ENCODE measurements around the gene ZFAND3. TPM values are rescaled to one million over a fixed set of nuclear protein-coding genes. Genes with fewer than 3 reads are reported as not detected.

The ZFAND3 gene
- polyA plus RNA-seq, 1 donor from 2014 or later, result 19.7 TPM

DNA sequence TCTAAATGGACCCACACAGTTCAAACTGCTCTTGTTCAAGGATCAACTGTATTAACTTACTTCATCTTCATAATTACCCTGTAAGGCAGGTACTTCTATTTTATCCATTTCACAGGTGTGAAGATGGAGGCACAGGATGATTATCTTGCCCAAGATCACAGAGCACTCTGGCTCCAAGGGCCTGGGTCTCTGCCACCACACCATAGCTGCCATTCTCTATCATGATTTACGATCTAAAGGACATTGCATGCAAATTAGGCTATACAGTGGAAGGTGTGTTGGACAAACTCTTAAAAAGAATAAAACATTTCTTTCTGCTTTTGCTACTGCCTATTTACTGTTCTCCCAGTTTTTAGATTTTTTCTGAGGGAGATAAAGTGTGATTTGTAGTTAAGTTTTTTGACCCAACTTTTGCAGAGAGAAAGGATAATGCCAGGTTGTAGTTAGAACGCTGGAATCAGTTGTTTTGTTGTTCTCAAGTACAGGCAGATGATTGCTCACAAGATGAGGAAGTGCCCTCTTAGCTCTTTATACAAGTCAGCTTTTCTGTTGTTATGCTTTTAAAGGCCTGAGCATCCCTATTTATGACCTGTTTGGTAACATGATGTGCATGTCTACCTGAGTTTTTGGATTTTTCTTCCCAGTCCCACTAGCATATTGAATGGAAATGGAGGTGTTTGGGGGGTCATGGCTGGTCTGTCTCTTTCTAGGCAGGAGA lies 247.9 kb downstream of the ZFAND3 start:
- TF ChIP-seq RAD21 (conservative IDR thresholded peaks at IDR 0.05) (no peak), EP300 (conservative IDR thresholded peaks at IDR 0.05; ENCODE audit: poor library complexity, severe bottlenecking) (no peak), POLR2AphosphoS5 (IDR thresholded peaks at IDR 0.05) (no peak), MXI1 (conservative IDR thresholded peaks at IDR 0.05; ENCODE audit: poor library complexity, severe bottlenecking) (no peak), EZH2 (IDR thresholded peaks at IDR 0.05; ENCODE audit: borderline replicate concordance, insufficient read depth, low read length, poor library complexity, severe bottlenecking) (no peak), TAF1 (IDR thresholded peaks at IDR 0.05; ENCODE audit: low read depth) (no peak), SMC3 (conservative IDR thresholded peaks at IDR 0.05; ENCODE audit: poor library complexity) (no peak)
- TF ChIP-seq, protein P1, sequence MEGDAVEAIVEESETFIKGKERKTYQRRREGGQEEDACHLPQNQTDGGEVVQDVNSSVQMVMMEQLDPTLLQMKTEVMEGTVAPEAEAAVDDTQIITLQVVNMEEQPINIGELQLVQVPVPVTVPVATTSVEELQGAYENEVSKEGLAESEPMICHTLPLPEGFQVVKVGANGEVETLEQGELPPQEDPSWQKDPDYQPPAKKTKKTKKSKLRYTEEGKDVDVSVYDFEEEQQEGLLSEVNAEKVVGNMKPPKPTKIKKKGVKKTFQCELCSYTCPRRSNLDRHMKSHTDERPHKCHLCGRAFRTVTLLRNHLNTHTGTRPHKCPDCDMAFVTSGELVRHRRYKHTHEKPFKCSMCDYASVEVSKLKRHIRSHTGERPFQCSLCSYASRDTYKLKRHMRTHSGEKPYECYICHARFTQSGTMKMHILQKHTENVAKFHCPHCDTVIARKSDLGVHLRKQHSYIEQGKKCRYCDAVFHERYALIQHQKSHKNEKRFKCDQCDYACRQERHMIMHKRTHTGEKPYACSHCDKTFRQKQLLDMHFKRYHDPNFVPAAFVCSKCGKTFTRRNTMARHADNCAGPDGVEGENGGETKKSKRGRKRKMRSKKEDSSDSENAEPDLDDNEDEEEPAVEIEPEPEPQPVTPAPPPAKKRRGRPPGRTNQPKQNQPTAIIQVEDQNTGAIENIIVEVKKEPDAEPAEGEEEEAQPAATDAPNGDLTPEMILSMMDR (IDR thresholded peaks at IDR 0.05; ENCODE audit: poor library complexity, severe bottlenecking), result no peak
- TF ChIP-seq, protein P2, sequence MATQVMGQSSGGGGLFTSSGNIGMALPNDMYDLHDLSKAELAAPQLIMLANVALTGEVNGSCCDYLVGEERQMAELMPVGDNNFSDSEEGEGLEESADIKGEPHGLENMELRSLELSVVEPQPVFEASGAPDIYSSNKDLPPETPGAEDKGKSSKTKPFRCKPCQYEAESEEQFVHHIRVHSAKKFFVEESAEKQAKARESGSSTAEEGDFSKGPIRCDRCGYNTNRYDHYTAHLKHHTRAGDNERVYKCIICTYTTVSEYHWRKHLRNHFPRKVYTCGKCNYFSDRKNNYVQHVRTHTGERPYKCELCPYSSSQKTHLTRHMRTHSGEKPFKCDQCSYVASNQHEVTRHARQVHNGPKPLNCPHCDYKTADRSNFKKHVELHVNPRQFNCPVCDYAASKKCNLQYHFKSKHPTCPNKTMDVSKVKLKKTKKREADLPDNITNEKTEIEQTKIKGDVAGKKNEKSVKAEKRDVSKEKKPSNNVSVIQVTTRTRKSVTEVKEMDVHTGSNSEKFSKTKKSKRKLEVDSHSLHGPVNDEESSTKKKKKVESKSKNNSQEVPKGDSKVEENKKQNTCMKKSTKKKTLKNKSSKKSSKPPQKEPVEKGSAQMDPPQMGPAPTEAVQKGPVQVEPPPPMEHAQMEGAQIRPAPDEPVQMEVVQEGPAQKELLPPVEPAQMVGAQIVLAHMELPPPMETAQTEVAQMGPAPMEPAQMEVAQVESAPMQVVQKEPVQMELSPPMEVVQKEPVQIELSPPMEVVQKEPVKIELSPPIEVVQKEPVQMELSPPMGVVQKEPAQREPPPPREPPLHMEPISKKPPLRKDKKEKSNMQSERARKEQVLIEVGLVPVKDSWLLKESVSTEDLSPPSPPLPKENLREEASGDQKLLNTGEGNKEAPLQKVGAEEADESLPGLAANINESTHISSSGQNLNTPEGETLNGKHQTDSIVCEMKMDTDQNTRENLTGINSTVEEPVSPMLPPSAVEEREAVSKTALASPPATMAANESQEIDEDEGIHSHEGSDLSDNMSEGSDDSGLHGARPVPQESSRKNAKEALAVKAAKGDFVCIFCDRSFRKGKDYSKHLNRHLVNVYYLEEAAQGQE (IDR thresholded peaks at IDR 0.05; ENCODE audit: borderline replicate concordance), result no peak
- H3K4me3 ChIP-seq (ENCODE audit: low read length), result no peak overlapping the region
- no peaks in the 10 kb centered on the region for H3F3A ChIP-seq (ENCODE audit: insufficient read depth, low read length, poor library complexity, severe bottlenecking)
- no peak overlapping the region for H3K9ac ChIP-seq (ENCODE audit: low read length)
- no peaks in the 10 kb centered on the region for H3K9me2 ChIP-seq (ENCODE audit: insufficient read depth, low read length)
- no peak overlapping the region for H3K4me2 ChIP-seq (ENCODE audit: low read length)
- no peak overlapping the region for H3K27ac ChIP-seq (ENCODE audit: low read length)
- no peaks in the 10 kb centered on the region for H4K20me1 ChIP-seq (ENCODE audit: insufficient read depth)
- H3K27me3 ChIP-seq (ENCODE audit: insufficient read depth, low read depth, low read length), result no peaks in the 10 kb centered on the region
- H3K36me3 ChIP-seq (ENCODE audit: insufficient read depth, low read length), result no peaks in the 10 kb centered on the region
- peaks cover 14% of the 10 kb centered on the region for H3K79me2 ChIP-seq (replicated peaks; ENCODE audit: insufficient read depth, low read length)
- no peak overlapping the region for H2AFZ ChIP-seq (ENCODE audit: low read depth, low read length)
- H3K9me3 ChIP-seq (ENCODE audit: low read length), result no peaks in the 10 kb centered on the region

DNA sequence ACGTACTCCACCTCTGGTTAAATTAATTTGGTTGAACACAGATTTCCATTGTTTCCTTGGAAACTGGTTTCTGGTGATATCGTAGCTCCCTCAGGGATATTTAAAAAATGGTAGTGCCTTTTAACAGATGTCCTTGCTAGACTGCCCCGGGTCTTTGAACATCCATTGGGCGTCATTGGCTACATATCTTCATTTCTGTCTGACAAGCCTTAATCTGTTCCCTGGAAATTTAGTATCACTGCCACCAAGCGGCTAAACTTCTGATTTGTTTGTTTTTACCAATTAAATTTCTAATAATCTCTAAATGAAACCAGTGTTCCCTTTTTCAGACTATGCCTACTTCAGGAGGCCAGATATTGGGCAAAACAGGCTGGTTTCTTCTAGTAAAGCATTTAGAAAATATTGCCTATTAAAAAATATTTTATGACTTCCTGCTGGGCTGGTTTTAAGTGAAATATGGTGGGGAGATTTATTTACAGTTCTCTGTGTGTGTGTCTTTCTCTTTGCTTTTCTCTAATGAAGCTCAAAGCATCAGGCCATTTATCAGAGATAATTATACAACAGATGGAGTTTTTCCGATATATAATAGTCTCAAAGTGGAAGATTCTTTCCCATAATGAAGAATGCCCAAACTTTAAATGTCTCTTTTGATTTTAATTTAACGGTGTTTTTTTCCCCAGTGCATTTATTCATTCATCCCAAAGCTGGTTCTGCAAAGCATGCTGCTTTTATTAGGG lies 249.5 kb downstream of the ZFAND3 start:
- Histone ChIP-seq H3K4me3 (ENCODE audit: low read length) (no peak overlapping the region), H2AFZ (ENCODE audit: low read depth, low read length) (no peak overlapping the region), H3K4me2 (ENCODE audit: low read length) (no peak overlapping the region), H3F3A (ENCODE audit: insufficient read depth, low read length, poor library complexity, severe bottlenecking) (no peaks in the 10 kb centered on the region), H4K20me1 (ENCODE audit: insufficient read depth) (no peaks in the 10 kb centered on the region), H3K27ac (ENCODE audit: low read length) (no peak overlapping the region), H3K9ac (ENCODE audit: low read length) (no peak overlapping the region), H3K79me2 (replicated peaks; ENCODE audit: insufficient read depth, low read length) (peaks cover 14% of the 10 kb centered on the region), H3K27me3 (ENCODE audit: insufficient read depth, low read depth, low read length) (no peaks in the 10 kb centered on the region), H3K9me2 (ENCODE audit: insufficient read depth, low read length) (no peaks in the 10 kb centered on the region), H3K36me3 (ENCODE audit: insufficient read depth, low read length) (no peaks in the 10 kb centered on the region), H3K9me3 (ENCODE audit: low read length) (no peaks in the 10 kb centered on the region)
- TF ChIP-seq SMC3 (conservative IDR thresholded peaks at IDR 0.05; ENCODE audit: poor library complexity), result no peak
- TF ChIP-seq, protein P2 (IDR thresholded peaks at IDR 0.05; ENCODE audit: borderline replicate concordance), result no peak
- TF ChIP-seq, protein P1 (IDR thresholded peaks at IDR 0.05; ENCODE audit: poor library complexity, severe bottlenecking), result no peak
- no peak for TF ChIP-seq EZH2 (IDR thresholded peaks at IDR 0.05; ENCODE audit: borderline replicate concordance, insufficient read depth, low read length, poor library complexity, severe bottlenecking)
- TF ChIP-seq RAD21 (conservative IDR thresholded peaks at IDR 0.05), result no peak
- no peak for TF ChIP-seq TAF1 (IDR thresholded peaks at IDR 0.05; ENCODE audit: low read depth)
- TF ChIP-seq EP300 (conservative IDR thresholded peaks at IDR 0.05; ENCODE audit: poor library complexity, severe bottlenecking), result no peak
- TF ChIP-seq MXI1 (conservative IDR thresholded peaks at IDR 0.05; ENCODE audit: poor library complexity, severe bottlenecking), result no peak
- TF ChIP-seq POLR2AphosphoS5 (IDR thresholded peaks at IDR 0.05), result no peak

Measured in neural cell (in vitro differentiated cells).